Astrocyte of the cerebellum (primary cell): ENCODE data around the gene PCNT.

Experiments used
- DNase-seq: peaks from one replicate; pipeline ENCODE4 v3.0.0-alpha.2; 2011; ENCODE audit warnings: low read depth
- H3K4me3 ChIP-seq: 2 replicates; pipeline ENCODE4 v1.5.1; 2011; ENCODE audit warnings: mild to moderate bottlenecking, low read depth, low read length, moderate library complexity
- CTCF ChIP-seq: IDR thresholded peaks from 2 replicates; pipeline ENCODE4 v1.5.1; 2012; ENCODE audit warnings: low read length, low read depth, moderate library complexity, mild to moderate bottlenecking; ENCODE audit errors: missing control alignments
- in situ Hi-C: cut with HindIII; loops from 2 replicates; pipeline ENCODE4 v1.10.0; 2017; ENCODE audit warnings: low sequenced_read_pairs

PCNT gene

GRCh38 chr21:46323227-46323709 lies 688 bp upstream of the PCNT start:
- no peak for DNase-seq
- no peak for TF ChIP-seq CTCF
- in situ Hi-C loops, result no loop called here
- H3K4me3 ChIP-seq, result peak overlapping the region; percentile 90

DNA sequence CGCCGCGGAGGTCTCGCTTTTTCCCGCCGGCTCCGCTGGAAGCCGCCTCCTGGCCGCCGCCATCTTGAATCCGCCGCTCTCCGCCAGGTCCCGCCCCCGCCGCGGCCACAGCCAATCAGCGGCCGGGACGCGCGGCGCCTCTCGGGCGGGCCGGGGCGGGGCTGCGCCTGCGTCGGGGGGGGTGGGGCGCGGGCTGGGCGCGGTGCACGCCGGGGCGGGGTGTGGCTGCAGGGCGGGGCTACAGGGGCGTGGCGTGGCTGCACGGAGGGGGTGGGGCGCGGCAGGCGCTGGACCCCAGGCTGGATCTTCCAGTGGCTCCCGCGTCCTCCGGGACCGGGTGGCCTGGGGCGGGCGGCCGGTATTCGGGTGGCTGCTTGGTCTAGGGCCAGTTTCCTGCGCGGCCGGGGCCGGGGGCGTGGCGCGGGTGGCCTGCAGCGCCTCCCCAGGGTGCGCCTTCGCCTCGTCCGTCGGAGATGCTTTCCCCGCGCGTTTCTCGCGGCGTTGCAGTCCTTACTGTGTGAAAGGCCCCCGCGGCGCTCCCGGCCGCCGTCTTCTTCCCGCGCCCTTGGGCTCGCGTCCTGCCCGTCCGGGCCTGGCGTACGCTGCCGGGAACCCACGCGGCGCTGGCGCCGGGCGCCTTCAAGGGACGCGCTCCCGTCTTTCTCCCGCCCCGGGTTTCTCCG lies 575 bp downstream of the PCNT start:
- H3K4me3 ChIP-seq, result peak overlapping the region; percentile 90
- no peak for TF ChIP-seq CTCF
- in situ Hi-C loops, result no loop called here
- DNase-seq, result peak; percentile 46

DNA sequence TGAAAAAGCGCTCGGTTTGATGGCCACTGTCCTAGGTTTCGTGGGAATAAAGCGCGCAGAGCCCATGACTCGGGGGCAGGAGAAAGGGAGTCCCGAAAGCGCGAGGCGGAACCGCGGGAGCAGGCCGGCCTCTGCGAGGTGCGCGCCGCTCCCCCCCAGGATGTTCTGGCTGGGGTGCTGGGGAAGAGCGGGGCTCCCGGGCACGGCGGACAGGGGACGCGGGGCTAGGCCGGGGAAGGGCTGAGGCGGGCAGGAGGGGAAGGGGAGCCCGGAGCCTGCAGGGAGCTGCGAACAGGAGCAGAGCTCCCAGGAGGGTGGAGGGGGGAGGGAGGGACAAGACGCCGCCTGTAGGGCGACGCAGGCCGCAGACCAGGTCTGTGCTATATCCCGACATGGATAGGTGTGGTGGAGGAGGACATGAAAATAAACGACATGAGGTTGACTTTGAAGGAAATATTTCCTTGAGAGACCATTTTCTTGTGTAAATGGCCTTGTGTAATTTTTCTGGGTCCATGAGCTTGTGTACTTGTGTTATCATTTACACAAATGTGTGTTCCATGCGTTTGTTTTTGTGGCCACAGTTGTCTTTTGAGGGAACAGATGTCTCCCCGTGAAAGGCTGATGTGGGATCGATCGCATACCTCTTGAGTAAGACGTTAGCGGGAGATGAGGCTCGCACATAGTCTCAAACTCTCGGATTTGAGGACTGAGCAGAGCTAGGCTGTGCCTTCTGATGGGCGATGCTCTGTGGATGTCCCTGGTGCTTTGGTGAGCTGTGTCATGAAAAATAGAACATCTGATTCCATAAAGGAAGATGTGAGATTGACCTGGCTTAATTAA lies 1.3 kb downstream of the PCNT start:
- in situ Hi-C loops, result no loop called here
- TF ChIP-seq CTCF, result peak; percentile 47
- DNase-seq, result no peak
- peak overlapping the region; percentile 90 for H3K4me3 ChIP-seq

DNA sequence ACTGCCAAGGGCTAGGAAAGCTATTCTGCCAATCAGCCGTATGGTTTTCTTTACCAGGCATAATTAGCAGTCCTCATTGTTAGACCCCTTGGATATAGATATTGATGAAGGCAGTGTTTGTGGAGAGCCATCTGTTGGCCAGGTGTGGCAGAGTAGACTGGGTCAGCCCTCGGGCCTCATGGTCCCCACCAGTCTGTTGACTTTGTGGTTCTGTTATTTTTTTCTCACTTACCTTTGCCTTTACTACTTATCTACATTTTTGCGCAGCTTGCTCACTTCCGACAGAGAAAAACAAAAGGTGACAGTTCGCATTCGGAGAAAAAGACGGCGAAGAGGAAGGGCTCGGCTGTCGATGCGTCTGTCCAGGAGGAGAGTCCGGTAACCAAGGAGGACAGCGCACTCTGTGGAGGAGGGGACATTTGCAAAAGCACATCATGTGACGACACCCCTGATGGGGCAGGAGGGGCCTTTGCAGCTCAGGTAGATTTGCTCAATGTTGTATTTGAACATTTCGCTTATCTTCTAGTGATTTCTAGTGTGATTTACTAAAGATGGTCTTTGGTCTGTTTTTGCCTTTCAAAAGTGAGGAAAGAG lies 2.3 kb downstream of the PCNT start:
- no peak overlapping the region for H3K4me3 ChIP-seq
- no peak for TF ChIP-seq CTCF
- no peak for DNase-seq
- in situ Hi-C loops, result no loop called here

GRCh38 chr21:46327711-46328110 lies 3.8 kb downstream of the PCNT start:
- H3K4me3 ChIP-seq, result no peak overlapping the region
- in situ Hi-C loops, result no loop called here
- TF ChIP-seq CTCF, result no peak
- no peak for DNase-seq

GRCh38 chr21:46328151-46328550 lies 4.2 kb downstream of the PCNT start:
- no peak for DNase-seq
- in situ Hi-C loops, result no loop called here
- H3K4me3 ChIP-seq, result no peak overlapping the region
- no peak for TF ChIP-seq CTCF
